ENCODE measurements around the gene TRIM28.

Gene TRIM28

GRCh38 chr19:58559275-58560006, 15.6 kb downstream of the TRIM28 start:
- peak overlapping the region; percentile 96 for H3K27ac ChIP-seq
- TF ChIP-seq CTCF (conservative IDR thresholded peaks at IDR 0.05) (no peak), ZFX (IDR thresholded peaks at IDR 0.05) (peak; percentile 45; the same call in 1 of the 2 replicates)

GRCh38 chr19:58560007-58560887, 16.4 kb downstream of the TRIM28 start:
- H3K27ac ChIP-seq = peak overlapping the region; percentile 96
- TF ChIP-seq ZFX (IDR thresholded peaks at IDR 0.05) (no peak), CTCF (conservative IDR thresholded peaks at IDR 0.05) (no peak)

GRCh38 chr19:58560921-58561320, 17.1 kb downstream of the TRIM28 start:
- TF ChIP-seq ZFX (IDR thresholded peaks at IDR 0.05) (no peak), CTCF (conservative IDR thresholded peaks at IDR 0.05) (no peak)
- H3K27ac ChIP-seq = peak overlapping the region; percentile 63; the same call in 1 of the 2 replicates

GRCh38 chr19:58561373-58562121, 17.7 kb downstream of the TRIM28 start:
- peak overlapping the region; percentile 63 for H3K27ac ChIP-seq
- TF ChIP-seq ZFX (IDR thresholded peaks at IDR 0.05) = no peak
- no peak for TF ChIP-seq CTCF (conservative IDR thresholded peaks at IDR 0.05)

- TF ChIP-seq CTCF (conservative IDR thresholded peaks at IDR 0.05) = no peak
- TF ChIP-seq ZFX (IDR thresholded peaks at IDR 0.05) = peak; percentile 82; the same call in 1 of the 2 replicates
- H3K27ac ChIP-seq = peak overlapping the region; percentile 63
Observed at GRCh38 chr19:58562122-58563033, 18.5 kb downstream of the TRIM28 start.

- peak overlapping the region; percentile 63 for H3K27ac ChIP-seq
- TF ChIP-seq ZFX (IDR thresholded peaks at IDR 0.05) (no peak), CTCF (conservative IDR thresholded peaks at IDR 0.05) (no peak)
Observed at GRCh38 chr19:58563034-58563573, 19.2 kb downstream of the TRIM28 start.

All from C4-2B (cell line).